HepG2 (cell line): Measurements from ENCODE around the gene ABCA3. TPM values are rescaled to one million over a fixed set of nuclear protein-coding genes. Genes with fewer than 3 reads are reported as not detected.

Source experiments
- HOXA3 ChIP-seq: sonication (generic); formaldehyde crosslinking; IDR thresholded peaks from 2 replicates; pipeline ENCODE4 v1.5.0; 2020; ENCODE audit warnings: missing genetic modification reagents
- MLLT10 ChIP-seq: sonication (generic); formaldehyde crosslinking; IDR thresholded peaks from 2 replicates; pipeline ENCODE4 v1.4.0; 2020; ENCODE audit warnings: missing genetic modification reagents
- NFAT5 ChIP-seq: sonication (generic); formaldehyde crosslinking; IDR thresholded peaks from 2 replicates; pipeline ENCODE4 v1.4.0; 2020; ENCODE audit warnings: missing genetic modification reagents
- NFIC ChIP-seq: IDR thresholded peaks from 2 replicates; pipeline ENCODE4 v1.6.1; 2012; ENCODE audit warnings: mild to moderate bottlenecking, low read length, inconsistent platforms
- RAD51 ChIP-seq: fragments of 450-650 bp; IDR thresholded peaks from 2 replicates; pipeline ENCODE4 v1.6.1; 2016; ENCODE audit warnings: borderline replicate concordance
- RFXANK ChIP-seq: IDR thresholded peaks from 2 replicates; pipeline ENCODE4 v1.6.1; 2016
- SMAD1 ChIP-seq: sonication (generic); formaldehyde crosslinking; IDR thresholded peaks from 2 replicates; pipeline ENCODE4 v1.4.0; 2020; ENCODE audit warnings: missing genetic modification reagents, low read depth, mild to moderate bottlenecking, borderline replicate concordance
- TSC22D2 ChIP-seq: sonication (generic); formaldehyde crosslinking; IDR thresholded peaks from 2 replicates; pipeline ENCODE4 v1.5.1; 2020; ENCODE audit warnings: missing genetic modification reagents, mild to moderate bottlenecking, borderline replicate concordance
- ZNF274 ChIP-seq: sonication (generic); formaldehyde crosslinking; IDR thresholded peaks from 2 replicates; pipeline ENCODE4 v1.5.1; 2020; ENCODE audit warnings: mild to moderate bottlenecking, missing genetic modification reagents
- ZNF562 ChIP-seq: sonication (generic); formaldehyde crosslinking; IDR thresholded peaks from 2 replicates; pipeline ENCODE4 v1.8.0; 2022; ENCODE audit warnings: missing genetic modification reagents, borderline replicate concordance
- ZNF574 ChIP-seq: sonication (generic); formaldehyde crosslinking; IDR thresholded peaks from 2 replicates; pipeline ENCODE4 v1.4.0; 2020; ENCODE audit warnings: missing genetic modification reagents
- ZNF614 ChIP-seq: IDR thresholded peaks from 2 replicates; pipeline ENCODE4 v1.6.1; 2018; ENCODE audit warnings: missing biosample characterization, missing genetic modification reagents, inconsistent platforms, borderline replicate concordance
- ZNF619 ChIP-seq: sonication (generic); formaldehyde crosslinking; IDR thresholded peaks from 2 replicates; pipeline ENCODE4 v1.4.0; 2020; ENCODE audit warnings: mild to moderate bottlenecking, missing genetic modification reagents
- ZNF780A ChIP-seq: sonication (generic); formaldehyde crosslinking; IDR thresholded peaks from 2 replicates; pipeline ENCODE4 v1.8.0; 2022; ENCODE audit warnings: mild to moderate bottlenecking, missing genetic modification reagents, moderate library complexity
- ZNF816 ChIP-seq: sonication (generic); formaldehyde crosslinking; IDR thresholded peaks from 2 replicates; pipeline ENCODE4 v1.8.0; 2022; ENCODE audit warnings: missing genetic modification reagents, mild to moderate bottlenecking, borderline replicate concordance
- ZSCAN30 ChIP-seq: sonication (generic); formaldehyde crosslinking; IDR thresholded peaks from 2 replicates; pipeline ENCODE4 v1.5.0; 2020; ENCODE audit warnings: mild to moderate bottlenecking, missing genetic modification reagents
- polyA plus RNA-seq, 8 experiments: library from polyadenylated mRNA; depleted of rRNA in 3 of 8; stranded (reverse) in 7 of 8; unstranded in 1 of 8; fragments of >200 nt; fragmentation: Illumina TruSeq in 4 of 8; extraction: Trizol in 4 of 8; gene quantifications; 2 replicates each; pipeline versions ENCODE4 v1.2.1 to v1.2.3, GENCODE V29; 2011 to 2016; ENCODE audit warnings: low read depth in 4 of 8, missing spikeins in 1 of 8, mixed read lengths in 1 of 8; ENCODE audit not compliant: insufficient read depth in 1 of 8
- total RNA-seq, 5 experiments: library from RNA; depleted of rRNA; stranded (reverse); fragments of >200 nt; fragmentation: Illumina TruSeq; extraction: Trizol; gene quantifications; 2 replicates each; pipeline ENCODE4 v1.2.3, GENCODE V29; 2016; ENCODE audit warnings: low read depth in 1 of 5
- TF ChIP-seq, protein P1 (sequence below): sonication (generic); formaldehyde crosslinking; IDR thresholded peaks from 2 replicates; pipeline ENCODE4 v1.5.1; 2020; ENCODE audit warnings: mild to moderate bottlenecking, missing genetic modification reagents, borderline replicate concordance
- TF ChIP-seq, protein P2 (sequence below): sonication (generic); formaldehyde crosslinking; IDR thresholded peaks from 2 replicates; pipeline ENCODE4 v1.8.0; 2022; ENCODE audit warnings: low read depth, missing genetic modification reagents

The ABCA3 gene
- total and polyA plus RNA-seq, 2 of the 13 experiments (the other 11 are each of a cell fraction or from before 2014, with no cell fraction given), result 0.60 to 1.5 TPM

DNA sequence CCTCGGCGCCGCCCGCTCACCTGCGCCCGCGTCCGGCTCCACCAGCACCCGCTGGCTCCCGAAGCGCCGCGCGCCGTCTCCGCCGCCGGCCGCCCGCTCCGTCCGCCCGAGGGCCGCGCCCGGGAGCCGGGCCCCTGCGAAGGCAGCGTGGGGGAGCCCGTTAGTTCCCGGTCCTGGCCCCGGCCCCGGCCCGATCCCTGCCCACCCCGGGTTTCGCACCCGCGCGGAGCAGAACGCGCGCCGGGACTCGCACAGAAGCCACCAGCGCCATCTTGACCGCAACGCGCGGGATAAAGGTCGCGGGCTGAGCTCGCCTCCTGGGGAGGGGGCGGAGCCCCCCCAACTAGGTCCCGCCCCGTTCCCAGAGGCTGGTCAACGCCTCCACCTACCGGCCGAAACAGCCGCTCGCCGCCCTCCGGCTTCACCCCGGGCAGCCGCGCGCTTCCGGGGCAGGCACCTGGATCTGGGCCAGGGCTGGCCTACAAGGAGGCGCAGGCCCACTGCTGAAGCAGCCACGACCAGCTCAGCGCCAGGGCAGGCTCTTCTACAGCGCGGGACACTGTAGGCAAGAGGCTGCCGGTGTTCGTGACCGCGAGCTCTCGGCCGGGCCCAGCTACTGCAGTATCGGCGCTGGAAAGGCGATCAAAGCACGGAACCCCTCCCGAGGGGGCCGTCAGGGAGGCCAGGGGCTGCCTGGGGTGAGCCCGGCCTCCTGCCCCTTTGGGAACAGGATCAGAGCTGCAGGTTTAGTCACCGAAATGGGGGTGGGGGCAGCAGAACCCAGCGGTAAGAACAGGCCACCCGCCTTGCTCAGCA lies 89.0 kb downstream of the ABCA3 start, which contains the start of gene ECI1 (continued):
- TF ChIP-seq, protein P1, sequence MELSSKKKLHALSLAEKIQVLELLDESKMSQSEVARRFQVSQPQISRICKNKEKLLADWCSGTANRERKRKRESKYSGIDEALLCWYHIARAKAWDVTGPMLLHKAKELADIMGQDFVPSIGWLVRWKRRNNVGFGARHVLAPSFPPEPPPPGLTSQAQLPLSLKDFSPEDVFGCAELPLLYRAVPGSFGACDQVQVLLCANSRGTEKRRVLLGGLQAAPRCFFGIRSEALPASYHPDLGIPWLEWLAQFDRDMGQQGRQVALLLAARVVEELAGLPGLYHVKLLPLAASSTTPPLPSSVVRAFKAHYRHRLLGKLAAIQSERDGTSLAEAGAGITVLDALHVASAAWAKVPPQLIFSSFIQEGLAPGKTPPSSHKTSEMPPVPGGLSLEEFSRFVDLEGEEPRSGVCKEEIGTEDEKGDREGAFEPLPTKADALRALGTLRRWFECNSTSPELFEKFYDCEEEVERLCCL (CRISPR knock-in tag), result no peak
- TF ChIP-seq, protein P2, sequence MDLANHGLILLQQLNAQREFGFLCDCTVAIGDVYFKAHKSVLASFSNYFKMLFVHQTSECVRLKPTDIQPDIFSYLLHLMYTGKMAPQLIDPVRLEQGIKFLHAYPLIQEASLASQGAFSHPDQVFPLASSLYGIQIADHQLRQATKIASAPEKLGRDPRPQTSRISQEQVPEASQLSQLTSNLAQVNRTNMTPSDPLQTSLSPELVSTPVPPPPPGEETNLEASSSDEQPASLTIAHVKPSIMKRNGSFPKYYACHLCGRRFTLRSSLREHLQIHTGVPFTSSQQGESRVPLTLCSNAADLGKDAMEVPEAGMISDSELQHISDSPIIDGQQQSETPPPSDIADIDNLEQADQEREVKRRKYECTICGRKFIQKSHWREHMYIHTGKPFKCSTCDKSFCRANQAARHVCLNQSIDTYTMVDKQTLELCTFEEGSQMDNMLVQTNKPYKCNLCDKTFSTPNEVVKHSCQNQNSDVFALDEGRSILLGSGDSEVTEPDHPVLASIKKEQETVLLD, result peak; percentile 85
- peak; percentile 54; the same call in 1 of the 2 replicates for TF ChIP-seq ZNF274 (CRISPR knock-in tag)
- peak; percentile 84 for TF ChIP-seq HOXA3
- peak; percentile 87 for TF ChIP-seq ZNF816 (CRISPR knock-in tag)
- TF ChIP-seq ZNF619 (CRISPR knock-in tag), result peak; percentile 40; the same call in 1 of the 2 replicates
- peak; percentile 72; the same call in 1 of the 2 replicates for TF ChIP-seq TSC22D2 (CRISPR knock-in tag)
- TF ChIP-seq RAD51, result no peak
- TF ChIP-seq ZNF562 (CRISPR knock-in tag), result no peak; the same call in 1 of the 2 replicates
- TF ChIP-seq ZNF614 (CRISPR knock-in tag), result peak; percentile 95
- no peak for TF ChIP-seq NFIC
- TF ChIP-seq RFXANK (CRISPR knock-in tag), result peak; percentile 78; the same call in 1 of the 2 replicates
- no peak for TF ChIP-seq NFAT5 (CRISPR knock-in tag)
- TF ChIP-seq ZNF574 (CRISPR knock-in tag), result peak; percentile 75
- TF ChIP-seq ZNF780A (CRISPR knock-in tag), result no peak
- no peak for TF ChIP-seq MLLT10 (CRISPR knock-in tag)
- TF ChIP-seq ZSCAN30 (CRISPR knock-in tag), result no peak
- TF ChIP-seq SMAD1 (CRISPR knock-in tag), result peak; percentile 84; the same call in 1 of the 2 replicates
